NB4 (cell line): ENCODE measurements around the gene ABHD17C.

Experiments
- DNase-seq: peaks from one replicate; pipeline ENCODE4 v3.0.0; 2010; ENCODE audit warnings: low read depth
- H3K4me3 ChIP-seq: one replicate; pipeline ENCODE4 v1.5.1; 2011; ENCODE audit warnings: mild to moderate bottlenecking, low read depth, low read length, moderate library complexity
- CTCF ChIP-seq: IDR thresholded peaks from one replicate; pipeline ENCODE4 v1.5.1; 2012; ENCODE audit warnings: low read depth, low read length
- MAX ChIP-seq: IDR thresholded peaks from 2 replicates; pipeline ENCODE4 v1.6.1; 2011; ENCODE audit warnings: low read depth, low read length
- MYC ChIP-seq: IDR thresholded peaks from 2 replicates; pipeline ENCODE4 v1.6.1; 2011; ENCODE audit warnings: low read depth, low read length
- POLR2A ChIP-seq: IDR thresholded peaks from 2 replicates; pipeline ENCODE4 v1.6.1; 2011; ENCODE audit warnings: mild to moderate bottlenecking; ENCODE audit not compliant: insufficient read length; ENCODE audit errors: extremely low read depth

ABHD17C gene

GRCh38 chr15:80727196-80727595, 32.1 kb downstream of the ABHD17C start:
- DNase-seq: no peak
- no peak overlapping the region for H3K4me3 ChIP-seq
- TF ChIP-seq MAX: no peak
- TF ChIP-seq CTCF: no peak

- no peak for DNase-seq
- no peak overlapping the region for H3K4me3 ChIP-seq
- no peak for TF ChIP-seq POLR2A
- no peak for TF ChIP-seq MYC
- TF ChIP-seq MAX: no peak
- no peak for TF ChIP-seq CTCF
Measured at GRCh38 chr15:80727596-80727995, 32.5 kb downstream of the ABHD17C start.

GRCh38 chr15:80730387-80730786, 35.3 kb downstream of the ABHD17C start:
- TF ChIP-seq MYC: no peak
- no peak for TF ChIP-seq MAX
- TF ChIP-seq POLR2A: no peak
- no peak for TF ChIP-seq CTCF

GRCh38 chr15:80730926-80731325, 35.8 kb downstream of the ABHD17C start:
- DNase-seq: peak; percentile 8
- H3K4me3 ChIP-seq: no peak overlapping the region
- no peak for TF ChIP-seq MYC
- no peak for TF ChIP-seq POLR2A
- no peak for TF ChIP-seq CTCF
- no peak for TF ChIP-seq MAX

More at GRCh38 chr15:80730387-80730786, 35.3 kb downstream of the ABHD17C start:
- DNase-seq: no peak
- no peak overlapping the region for H3K4me3 ChIP-seq

GRCh38 chr15:80732167-80732566, 37.1 kb downstream of the ABHD17C start:
- no peak for DNase-seq

More at GRCh38 chr15:80732167-80732566, 37.1 kb downstream of the ABHD17C start:
- TF ChIP-seq CTCF (no peak), MYC (no peak), POLR2A (no peak), MAX (no peak)
- H3K4me3 ChIP-seq: no peak overlapping the region
